Neural progenitor cell (in vitro differentiated cells): Measurements from ENCODE around the gene IRF2BP2. TPM values are rescaled to one million over a fixed set of nuclear protein-coding genes. Genes with fewer than 3 reads are reported as not detected.
"Not testable (repeated sequence)": the region's sequence is repeated elsewhere in the genome, so short reads cannot be mapped to it uniquely, and the experiment has no call there.

ENCODE experiments used
- DNase-seq: peaks from one replicate; pipeline ENCODE4 v3.0.0-alpha.2; 2016; ENCODE audit warnings: low spot score
- H2AFZ ChIP-seq: fragments of 200-600 bp; sonication (generic); replicated peaks from 2 replicates; pipeline ENCODE4 v1.6.1; 2016; ENCODE audit warnings: antibody characterized with exemption
- H3F3A ChIP-seq: fragments of 200-600 bp; sonication (generic); 2 replicates; pipeline ENCODE4 v1.6.1; 2016; ENCODE audit warnings: antibody characterized with exemption, low read depth
- H3K27ac ChIP-seq: fragments of 200-600 bp; sonication (generic); 2 replicates; pipeline ENCODE4 v1.5.1; 2016; ENCODE audit warnings: mild to moderate bottlenecking
- H3K27me3 ChIP-seq: fragments of 200-600 bp; sonication (generic); 2 replicates; pipeline ENCODE4 v1.6.1; 2016; ENCODE audit warnings: mild to moderate bottlenecking, moderate library complexity
- H3K36me3 ChIP-seq: fragments of 200-600 bp; sonication (generic); 2 replicates; pipeline ENCODE4 v1.5.1; 2016
- H3K4me1 ChIP-seq: fragments of 200-600 bp; sonication (generic); 2 replicates; pipeline ENCODE4 v1.6.1; 2016; ENCODE audit warnings: mixed run types
- H3K4me2 ChIP-seq: fragments of 200-600 bp; sonication (generic); 2 replicates; pipeline ENCODE4 v1.6.1; 2016
- H3K4me3 ChIP-seq: fragments of 200-600 bp; sonication (generic); 2 replicates; pipeline ENCODE4 v1.5.1; 2016
- H3K79me2 ChIP-seq: fragments of 200-600 bp; sonication (generic); 2 replicates; pipeline ENCODE4 v1.6.1; 2016; ENCODE audit warnings: low read depth
- H3K9ac ChIP-seq: fragments of 200-600 bp; sonication (generic); 2 replicates; pipeline ENCODE4 v1.6.1; 2016
- H3K9me3 ChIP-seq: fragments of 200-600 bp; sonication (generic); 2 replicates; pipeline ENCODE4 v1.5.1; 2016; ENCODE audit warnings: low read depth
- H4K20me1 ChIP-seq: fragments of 200-600 bp; sonication (generic); 2 replicates; pipeline ENCODE4 v1.6.1; 2016; ENCODE audit warnings: low read depth
- H3K27ac Mint-ChIP-seq: 3 replicates; pipeline ENCODE4 v1.8.0; 2021; ENCODE audit warnings: mixed read lengths
- H3K27me3 Mint-ChIP-seq: 2 replicates; pipeline ENCODE4 v1.8.0; 2022; ENCODE audit warnings: low read depth, mild to moderate bottlenecking, inconsistent platforms, moderate library complexity, mixed read lengths; ENCODE audit not compliant: insufficient read depth
- H3K36me3 Mint-ChIP-seq: 3 replicates; pipeline ENCODE4 v1.8.0; 2021; ENCODE audit warnings: mixed read lengths
- H3K4me1 Mint-ChIP-seq: 3 replicates; pipeline ENCODE4 v1.8.0; 2021; ENCODE audit warnings: mixed read lengths
- H3K4me3 Mint-ChIP-seq: 3 replicates; pipeline ENCODE4 v1.8.0; 2021; ENCODE audit warnings: mild to moderate bottlenecking, moderate library complexity, mixed read lengths
- H3K9me3 Mint-ChIP-seq: 3 replicates; pipeline ENCODE4 v1.8.0; 2020; ENCODE audit warnings: mixed read lengths
- EZH2 ChIP-seq: fragments of 200-600 bp; sonication (generic); IDR thresholded peaks from 2 replicates; pipeline ENCODE4 v1.6.1; 2017; ENCODE audit warnings: antibody characterized with exemption, mild to moderate bottlenecking, moderate library complexity
- EZH2phosphoT487 ChIP-seq: fragments of 200-600 bp; sonication (generic); IDR thresholded peaks from 2 replicates; pipeline ENCODE4 v1.6.1; 2017; ENCODE audit warnings: antibody characterized with exemption
- total RNA-seq: library from RNA; depleted of rRNA; stranded (reverse); fragments of >200 nt; gene quantifications from 2 replicates; pipeline ENCODE4 v1.2.3, GENCODE V29; 2015; ENCODE audit warnings: low replicate concordance
- TF ChIP-seq, protein P1 (sequence below): fragments of 200-600 bp; sonication (generic); IDR thresholded peaks from 2 replicates; pipeline ENCODE4 v1.5.1; 2017; ENCODE audit warnings: antibody characterized with exemption, mild to moderate bottlenecking

Gene IRF2BP2
- total RNA-seq, 1 donor from 2014 or later: 22.9 TPM

DNA sequence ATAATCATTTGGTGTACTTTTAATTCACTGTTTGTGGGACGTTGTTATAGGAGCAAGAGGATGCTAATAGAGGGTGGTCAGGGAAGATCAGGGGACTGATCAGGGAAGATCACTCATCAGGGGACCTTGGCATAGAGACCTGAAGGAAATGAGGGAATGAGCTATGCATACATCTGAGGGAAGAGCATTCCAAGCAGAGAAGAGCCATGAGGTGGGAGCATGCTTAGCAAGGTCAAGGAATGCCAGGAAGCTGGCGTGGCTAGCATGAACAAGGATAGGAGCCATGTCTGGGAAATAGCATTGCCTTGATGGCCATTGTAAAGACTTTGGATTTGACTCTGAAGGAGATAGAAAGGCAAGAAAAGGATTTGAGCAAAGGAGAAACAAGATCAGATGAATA is 14.1 kb downstream of the IRF2BP2 start:
- Histone ChIP-seq H3K79me2 (no peaks in the 10 kb centered on the region), H3K27ac (no peak overlapping the region), H3K4me3 (no peak overlapping the region), H3K36me3 (no peaks in the 10 kb centered on the region), H3K4me2 (no peak overlapping the region), H3K27me3 (no peaks in the 10 kb centered on the region), H4K20me1 (no peaks in the 10 kb centered on the region), H3K9me3 (no peaks in the 10 kb centered on the region), H3F3A (peaks cover 24% of the 10 kb centered on the region), H3K9ac (no peak overlapping the region), H3K4me1 (peaks cover 12% of the 10 kb centered on the region), H2AFZ (no peak overlapping the region)
- DNase-seq: no peak
- Mint-ChIP-seq H3K4me1 (peaks cover 16% of the 10 kb centered on the region), H3K4me3 (no peak overlapping the region), H3K9me3 (peaks cover 4% of the 10 kb centered on the region), H3K27me3 (peaks cover 10% of the 10 kb centered on the region), H3K27ac (no peak overlapping the region), H3K36me3 (peaks cover 3% of the 10 kb centered on the region)
- TF ChIP-seq EZH2 (no peak), EZH2phosphoT487 (no peak)
- TF ChIP-seq, protein P1, sequence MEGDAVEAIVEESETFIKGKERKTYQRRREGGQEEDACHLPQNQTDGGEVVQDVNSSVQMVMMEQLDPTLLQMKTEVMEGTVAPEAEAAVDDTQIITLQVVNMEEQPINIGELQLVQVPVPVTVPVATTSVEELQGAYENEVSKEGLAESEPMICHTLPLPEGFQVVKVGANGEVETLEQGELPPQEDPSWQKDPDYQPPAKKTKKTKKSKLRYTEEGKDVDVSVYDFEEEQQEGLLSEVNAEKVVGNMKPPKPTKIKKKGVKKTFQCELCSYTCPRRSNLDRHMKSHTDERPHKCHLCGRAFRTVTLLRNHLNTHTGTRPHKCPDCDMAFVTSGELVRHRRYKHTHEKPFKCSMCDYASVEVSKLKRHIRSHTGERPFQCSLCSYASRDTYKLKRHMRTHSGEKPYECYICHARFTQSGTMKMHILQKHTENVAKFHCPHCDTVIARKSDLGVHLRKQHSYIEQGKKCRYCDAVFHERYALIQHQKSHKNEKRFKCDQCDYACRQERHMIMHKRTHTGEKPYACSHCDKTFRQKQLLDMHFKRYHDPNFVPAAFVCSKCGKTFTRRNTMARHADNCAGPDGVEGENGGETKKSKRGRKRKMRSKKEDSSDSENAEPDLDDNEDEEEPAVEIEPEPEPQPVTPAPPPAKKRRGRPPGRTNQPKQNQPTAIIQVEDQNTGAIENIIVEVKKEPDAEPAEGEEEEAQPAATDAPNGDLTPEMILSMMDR: no peak

- not testable (repeated sequence) for DNase-seq, H3K27ac Mint-ChIP-seq, H3K36me3 ChIP-seq, H3K9ac ChIP-seq, H3K36me3 Mint-ChIP-seq, H3K27ac ChIP-seq, H2AFZ ChIP-seq, H3K79me2 ChIP-seq, H3K4me3 ChIP-seq, H3K27me3 ChIP-seq, H3K4me3 Mint-ChIP-seq, H4K20me1 ChIP-seq, H3K9me3 ChIP-seq, H3K9me3 Mint-ChIP-seq, H3K4me1 ChIP-seq, H3K4me2 ChIP-seq
- peaks cover 10% of the 10 kb centered on the region for H3K27me3 Mint-ChIP-seq
- peaks cover 12% of the 10 kb centered on the region for H3F3A ChIP-seq
- peaks cover 12% of the 10 kb centered on the region for H3K4me1 Mint-ChIP-seq
Measured at GRCh38 chr1:234594575-234594974, 15.4 kb downstream of the IRF2BP2 start.

DNA sequence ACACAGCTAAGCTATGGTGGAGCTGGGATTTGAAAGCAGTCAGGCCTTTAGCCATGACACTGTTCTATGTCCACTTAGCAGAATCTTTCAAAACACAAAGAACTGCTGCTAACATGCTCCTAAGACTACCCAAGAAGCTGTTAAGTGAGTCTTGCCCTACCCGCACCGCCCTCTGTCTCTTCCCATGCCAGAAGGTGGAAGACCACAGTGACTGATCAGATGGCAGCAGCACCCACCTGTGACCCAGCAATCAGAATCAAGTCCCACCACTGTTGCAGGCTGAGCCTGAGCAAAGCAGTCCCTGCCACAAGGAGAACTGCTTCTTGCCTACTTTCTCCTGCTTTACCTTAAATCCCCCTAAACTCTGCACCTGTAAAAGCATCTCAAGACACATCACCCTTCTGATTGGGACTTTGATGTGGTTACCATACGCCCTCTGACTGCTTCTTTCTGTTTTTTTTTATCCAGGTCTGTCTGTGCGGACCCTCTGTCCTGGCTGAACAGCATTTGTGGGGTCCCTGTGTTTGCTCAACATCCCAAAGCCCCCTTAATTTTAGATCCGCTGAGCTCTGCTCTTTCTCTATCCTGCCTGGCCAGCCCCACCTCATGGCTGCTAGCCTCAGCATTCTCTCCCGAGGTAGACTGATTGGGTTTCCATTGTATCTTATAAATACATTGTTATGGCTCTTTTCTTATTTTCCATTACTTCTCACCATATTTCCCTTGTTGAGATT is 16.0 kb downstream of the IRF2BP2 start:
- Histone ChIP-seq H3K4me2 (no peak overlapping the region), H3K27me3 (no peaks in the 10 kb centered on the region), H3K4me1 (no peaks in the 10 kb centered on the region), H3F3A (peaks cover 5% of the 10 kb centered on the region), H4K20me1 (no peaks in the 10 kb centered on the region), H3K9me3 (no peaks in the 10 kb centered on the region), H3K36me3 (no peaks in the 10 kb centered on the region), H3K79me2 (no peaks in the 10 kb centered on the region), H3K4me3 (no peak overlapping the region), H3K9ac (no peak overlapping the region), H3K27ac (no peak overlapping the region), H2AFZ (no peak overlapping the region)
- peaks cover 3% of the 10 kb centered on the region for H3K36me3 Mint-ChIP-seq
- H3K4me3 Mint-ChIP-seq: no peak overlapping the region
- H3K4me1 Mint-ChIP-seq: peaks cover 12% of the 10 kb centered on the region
- peaks cover 14% of the 10 kb centered on the region for H3K27me3 Mint-ChIP-seq
- peaks cover 4% of the 10 kb centered on the region for H3K9me3 Mint-ChIP-seq
- no peak for DNase-seq
- H3K27ac Mint-ChIP-seq: peak overlapping the region; percentile 26
- TF ChIP-seq EZH2phosphoT487: no peak
- TF ChIP-seq EZH2: no peak
- TF ChIP-seq, protein P1: no peak

DNA sequence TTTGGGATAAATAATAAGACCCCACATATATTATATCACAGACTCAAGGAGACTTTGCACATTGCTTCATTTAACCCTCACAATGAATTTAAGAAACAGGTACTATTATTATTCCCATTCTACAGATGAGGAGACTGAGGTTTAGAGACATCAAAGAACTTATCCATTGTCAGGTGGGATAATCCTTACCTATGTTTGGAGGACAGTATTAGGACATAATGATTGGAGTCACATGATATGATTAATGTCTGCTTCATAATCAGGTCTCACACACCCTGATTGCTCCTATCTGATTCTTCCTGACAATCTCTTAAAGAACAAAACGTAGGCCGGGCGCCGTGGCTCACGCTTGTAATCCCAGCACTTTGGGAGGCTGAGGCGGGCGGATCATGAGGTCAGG is 16.9 kb downstream of the IRF2BP2 start:
- Mint-ChIP-seq H3K27me3 (peaks cover 14% of the 10 kb centered on the region), H3K36me3 (peaks cover 3% of the 10 kb centered on the region), H3K4me1 (peaks cover 7% of the 10 kb centered on the region), H3K9me3 (peaks cover 4% of the 10 kb centered on the region), H3K4me3 (no peak overlapping the region), H3K27ac (no peak overlapping the region)
- Histone ChIP-seq H3K4me1 (no peaks in the 10 kb centered on the region), H3K27me3 (no peaks in the 10 kb centered on the region), H4K20me1 (no peaks in the 10 kb centered on the region), H3K79me2 (no peaks in the 10 kb centered on the region), H3K9me3 (no peaks in the 10 kb centered on the region), H3K27ac (no peak overlapping the region), H3K9ac (no peak overlapping the region), H3K4me2 (no peak overlapping the region), H3F3A (no peaks in the 10 kb centered on the region), H3K4me3 (no peak overlapping the region), H2AFZ (no peak overlapping the region), H3K36me3 (no peaks in the 10 kb centered on the region)
- DNase-seq: no peak
- TF ChIP-seq EZH2phosphoT487: no peak
- TF ChIP-seq, protein P1: no peak
- no peak for TF ChIP-seq EZH2
